ENCODE data around the gene KRT79.

The KRT79 gene

GRCh38 chr12:52819731-52820510, 14.2 kb downstream of the KRT79 start:
- no peak for DNase-seq (ENCODE audit: low read depth)

GRCh38 chr12:52818887-52819420, 15.2 kb downstream of the KRT79 start:
- no peak for DNase-seq (ENCODE audit: low read depth)

GRCh38 chr12:52818388-52818787, 15.7 kb downstream of the KRT79 start:
- DNase-seq (ENCODE audit: low read depth), result no peak

GRCh38 chr12:52817699-52818238, 16.3 kb downstream of the KRT79 start:
- DNase-seq (ENCODE audit: low read depth), result no peak

GRCh38 chr12:52817003-52817698, 17.0 kb downstream of the KRT79 start:
- DNase-seq (ENCODE audit: low read depth), result no peak

GRCh38 chr12:52815676-52816588, 18.2 kb downstream of the KRT79 start:
- no peak for DNase-seq (ENCODE audit: low read depth)

- no peak for DNase-seq (ENCODE audit: low read depth)
These were observed 18.9 kb downstream of the KRT79 start for GRCh38 chr12:52815161-52815560.

- DNase-seq (ENCODE audit: low read depth), result no peak
These were observed 19.4 kb downstream of the KRT79 start for GRCh38 chr12:52814710-52815155.

GRCh38 chr12:52813885-52814709, 20.0 kb downstream of the KRT79 start, which contains the start of gene KRT4:
KRT4 (minus strand) TSS chr12:52814116; CDS start chr12:52814058, 58 bp downstream.
- DNase-seq (ENCODE audit: low read depth), result no peak

GRCh38 chr12:52813203-52813819, 20.8 kb downstream of the KRT79 start:
- DNase-seq (ENCODE audit: low read depth), result no peak

- DNase-seq (ENCODE audit: low read depth), result no peak
These were observed 21.4 kb downstream of the KRT79 start for GRCh38 chr12:52812749-52813148.

- no peak for DNase-seq (ENCODE audit: low read depth)
These were observed 22.1 kb downstream of the KRT79 start for GRCh38 chr12:52812073-52812400.

- no peak for DNase-seq (ENCODE audit: low read depth)
These were observed 22.7 kb downstream of the KRT79 start for GRCh38 chr12:52811191-52812072.

GRCh38 chr12:52810554-52810953, 23.6 kb downstream of the KRT79 start:
- no peak for DNase-seq (ENCODE audit: low read depth)

GRCh38 chr12:52809166-52809565, 24.9 kb downstream of the KRT79 start:
- DNase-seq (ENCODE audit: low read depth), result no peak

- DNase-seq (ENCODE audit: low read depth), result no peak
These were observed 25.4 kb downstream of the KRT79 start for GRCh38 chr12:52808573-52809160.

GRCh38 chr12:52807544-52808470, 26.3 kb downstream of the KRT79 start:
- no peak for DNase-seq (ENCODE audit: low read depth)
